SU-DHL-6 (cell line): ENCODE data around the gene BATF.
A peak's percentile ranks its signal among the peaks of the same experiment; 100 is the strongest.

Source experiments
- H2AFZ ChIP-seq: fragments of 200-600 bp; sonication (generic); 2 replicates; pipeline ENCODE4 v1.6.1; 2014; ENCODE audit warnings: low read depth, mild to moderate bottlenecking, moderate library complexity, mixed read lengths, antibody characterized with exemption, low read length; ENCODE audit not compliant: severe bottlenecking
- H3F3A ChIP-seq: fragments of 200-600 bp; shearing (Covaris generic); 2 replicates; pipeline ENCODE4 v1.6.0; 2016; ENCODE audit warnings: antibody characterized with exemption, mild to moderate bottlenecking; ENCODE audit not compliant: insufficient read depth
- H3K27ac ChIP-seq: fragments of 200-600 bp; sonication (generic); 2 replicates; pipeline ENCODE4 v1.5.1; 2016; ENCODE audit warnings: low read depth, mild to moderate bottlenecking, low read length, moderate library complexity, mixed read lengths
- H3K27me3 ChIP-seq: fragments of 200-600 bp; sonication (generic), shearing (Covaris generic); 2 replicates; pipeline ENCODE4 v1.6.0; 2014; ENCODE audit warnings: mild to moderate bottlenecking, low read length
- H3K36me3 ChIP-seq: fragments of 200-600 bp; sonication (generic); 2 replicates; pipeline ENCODE4 v1.6.1; 2014; ENCODE audit warnings: mild to moderate bottlenecking, low read length, mixed read lengths
- H3K4me2 ChIP-seq: fragments of 300-600, 200-600 bp; shearing (Covaris generic), sonication (generic); 2 replicates; pipeline ENCODE4 v1.6.0; 2014; ENCODE audit warnings: low read length, low read depth, mild to moderate bottlenecking; ENCODE audit not compliant: poor library complexity, severe bottlenecking
- H3K4me3 ChIP-seq: fragments of 200-600 bp; sonication (generic); 2 replicates; pipeline ENCODE4 v1.5.1; 2014; ENCODE audit warnings: antibody characterized with exemption, low read length, mild to moderate bottlenecking, mixed read lengths; ENCODE audit not compliant: insufficient read depth, poor library complexity, severe bottlenecking
- H3K79me2 ChIP-seq: fragments of 200-600 bp; sonication (generic); 2 replicates; pipeline ENCODE4 v1.6.1; 2014; ENCODE audit warnings: mild to moderate bottlenecking, low read length, moderate library complexity; ENCODE audit not compliant: insufficient read depth
- H3K9ac ChIP-seq: fragments of 200-600 bp; sonication (generic); 2 replicates; pipeline ENCODE4 v1.7.0; 2014; ENCODE audit warnings: mild to moderate bottlenecking, low read length
- H3K9me2 ChIP-seq: fragments of 200-600 bp; sonication (generic); replicated peaks from 2 replicates; pipeline ENCODE4 v1.6.1; 2014; ENCODE audit warnings: low read length; ENCODE audit not compliant: insufficient read depth
- H3K9me3 ChIP-seq: fragments of 200-600 bp; sonication (generic); 2 replicates; pipeline ENCODE4 v1.6.1; 2014; ENCODE audit warnings: low read length, mixed read lengths; ENCODE audit not compliant: insufficient read depth
- H4K20me1 ChIP-seq: fragments of 200-600 bp; sonication (generic); 2 replicates; pipeline ENCODE4 v1.6.1; 2014; ENCODE audit warnings: low read depth, mild to moderate bottlenecking, antibody characterized with exemption, low read length, moderate library complexity, mixed read lengths
- CTCF ChIP-seq: fragments of 200-600 bp; sonication (generic); IDR thresholded peaks from one replicate; pipeline ENCODE4 v1.5.1; 2017; ENCODE audit warnings: antibody characterized with exemption, mild to moderate bottlenecking, low read length, moderate library complexity; ENCODE audit not compliant: insufficient read depth, poor library complexity, severe bottlenecking
- EZH2phosphoT487 ChIP-seq: fragments of 200-600 bp; sonication (generic), shearing (Covaris generic); conservative IDR thresholded peaks from 2 replicates; pipeline ENCODE4 v1.6.1; 2018; ENCODE audit warnings: mild to moderate bottlenecking, antibody characterized with exemption, low read length, moderate library complexity, mixed read lengths

Gene BATF

GRCh38 chr14:75540479-75540851 lies 18.2 kb downstream of the BATF start:
- H3K4me3 ChIP-seq, result no peak overlapping the region
- H3K4me2 ChIP-seq, result peak overlapping the region; percentile 7
- H3K9me2 ChIP-seq, result no peaks in the 10 kb centered on the region
- H3K27me3 ChIP-seq, result no peaks in the 10 kb centered on the region
- no peaks in the 10 kb centered on the region for H3K36me3 ChIP-seq
- H3F3A ChIP-seq, result peaks cover 15% of the 10 kb centered on the region; the same call in 1 of the 2 replicates
- no peaks in the 10 kb centered on the region for H3K9me3 ChIP-seq
- no peaks in the 10 kb centered on the region for H3K79me2 ChIP-seq
- no peaks in the 10 kb centered on the region for H4K20me1 ChIP-seq
- no peak for TF ChIP-seq EZH2phosphoT487
- no peak for TF ChIP-seq CTCF
- no peak overlapping the region for H3K9ac ChIP-seq
- no peak overlapping the region for H2AFZ ChIP-seq
- peak overlapping the region; percentile 55 for H3K27ac ChIP-seq

- TF ChIP-seq CTCF (no peak), EZH2phosphoT487 (no peak)
- H3K9me3 ChIP-seq, result no peaks in the 10 kb centered on the region
- no peaks in the 10 kb centered on the region for H3K9me2 ChIP-seq
- no peaks in the 10 kb centered on the region for H3K27me3 ChIP-seq
- H3K4me3 ChIP-seq, result no peak overlapping the region
- H2AFZ ChIP-seq, result peak overlapping the region; percentile 31
- no peaks in the 10 kb centered on the region for H3K79me2 ChIP-seq
- H3K27ac ChIP-seq, result peak overlapping the region; percentile 65
- 0 out of 2 replicates have a peak, but pooled peaks cover 11% of the 10 kb centered on the region for H3F3A ChIP-seq
- H3K36me3 ChIP-seq, result no peaks in the 10 kb centered on the region
- H3K9ac ChIP-seq, result peak overlapping the region; percentile 30; the same call in 1 of the 2 replicates
- H4K20me1 ChIP-seq, result no peaks in the 10 kb centered on the region
- H3K4me2 ChIP-seq, result peak overlapping the region; percentile 44
Observed at GRCh38 chr14:75542588-75543091, 20.4 kb downstream of the BATF start.

- H3K36me3 ChIP-seq, result no peaks in the 10 kb centered on the region
- H3K9me2 ChIP-seq, result no peaks in the 10 kb centered on the region
- H3K4me3 ChIP-seq, result no peak overlapping the region
- H3F3A ChIP-seq, result 0 out of 2 replicates have a peak, but pooled peaks cover 11% of the 10 kb centered on the region
- no peaks in the 10 kb centered on the region for H3K9me3 ChIP-seq
- no peaks in the 10 kb centered on the region for H4K20me1 ChIP-seq
- no peaks in the 10 kb centered on the region for H3K27me3 ChIP-seq
- peak overlapping the region; percentile 30; the same call in 1 of the 2 replicates for H3K9ac ChIP-seq
- H3K27ac ChIP-seq, result peak overlapping the region; percentile 65
- peak overlapping the region; percentile 44 for H3K4me2 ChIP-seq
- H2AFZ ChIP-seq, result peak overlapping the region; percentile 31
- no peak for TF ChIP-seq EZH2phosphoT487
- H3K79me2 ChIP-seq, result no peaks in the 10 kb centered on the region
Observed at GRCh38 chr14:75543253-75543652, 21.0 kb downstream of the BATF start.

- Histone ChIP-seq H3K9ac (no peak overlapping the region), H3K36me3 (no peaks in the 10 kb centered on the region), H4K20me1 (no peaks in the 10 kb centered on the region), H3K4me2 (no peak overlapping the region), H3K27me3 (no peaks in the 10 kb centered on the region), H3K9me3 (no peaks in the 10 kb centered on the region), H3K79me2 (no peaks in the 10 kb centered on the region), H3K9me2 (no peaks in the 10 kb centered on the region), H3K4me3 (no peak overlapping the region), H3K27ac (no peak overlapping the region), H3F3A (0 out of 2 replicates have a peak, but pooled peaks cover 11% of the 10 kb centered on the region), H2AFZ (no peak overlapping the region)
- TF ChIP-seq CTCF (no peak), EZH2phosphoT487 (no peak)
Observed at GRCh38 chr14:75543786-75544185, 21.5 kb downstream of the BATF start.
